Activated T-helper 1 cell treated with anti-CD3 and anti-CD28 coated beads, Interleukin-2, amount 50 U/mL, for 16 hours (primary cell): ENCODE data around the gene ASMTL.
"Not testable (repeated sequence)": the region's sequence is repeated elsewhere in the genome, so short reads cannot be mapped to it uniquely, and the experiment has no call there.

Source experiments
- DNase-seq, 2 donors: peaks; one replicate each; pipeline ENCODE4 v3.0.0-alpha.2; 2020; ENCODE audit warnings: low read depth in 1 of 2, low spot score in 1 of 2

The ASMTL gene

GRCh38 chrX:1453951-1454785 is 1.5 kb upstream of the ASMTL start:
- DNase-seq: peak; percentile 83 to 91

- DNase-seq: peak; percentile 48 to 67
These were observed 680 bp upstream of the ASMTL start for GRCh38 chrX:1453395-1453783.

GRCh38 chrX:1451661-1452515 is 821 bp downstream of the ASMTL start:
- DNase-seq: no peak

- no peak for DNase-seq
These were observed 1.5 kb downstream of the ASMTL start for GRCh38 chrX:1451251-1451660.

GRCh38 chrX:1450361-1451161 is 2.1 kb downstream of the ASMTL start:
- DNase-seq: no peak

- DNase-seq: no peak
These were observed 2.9 kb downstream of the ASMTL start for GRCh38 chrX:1449823-1450149.

GRCh38 chrX:1449036-1449822 is 3.5 kb downstream of the ASMTL start:
- no peak for DNase-seq

GRCh38 chrX:1448573-1449001 is 4.1 kb downstream of the ASMTL start:
- DNase-seq: not testable (repeated sequence)

- DNase-seq: not testable (repeated sequence)
These were observed 4.6 kb downstream of the ASMTL start for GRCh38 chrX:1447969-1448572.

- DNase-seq: not testable (repeated sequence)
These were observed 5.4 kb downstream of the ASMTL start for GRCh38 chrX:1446984-1447968.

GRCh38 chrX:1444561-1445500 is 7.9 kb downstream of the ASMTL start:
- no peak for DNase-seq

GRCh38 chrX:1443496-1444075 is 9.1 kb downstream of the ASMTL start:
- no peak for DNase-seq

- no peak for DNase-seq
These were observed 9.9 kb downstream of the ASMTL start for GRCh38 chrX:1442724-1443367.

GRCh38 chrX:1442016-1442665 is 10.6 kb downstream of the ASMTL start:
- DNase-seq: no peak

GRCh38 chrX:1440506-1440905 is 12.2 kb downstream of the ASMTL start:
- DNase-seq: no peak

GRCh38 chrX:1435241-1435895 is 17.3 kb downstream of the ASMTL start:
- DNase-seq: no peak
